HG03558 (cell line): ENCODE results near the gene RAD51AP2.
"Not testable (repeated sequence)": the region's sequence is repeated elsewhere in the genome, so short reads cannot be mapped to it uniquely, and the experiment has no call there.

ENCODE experiments used
- ATAC-seq: cut with Tn5 transposase; IDR thresholded peaks from one replicate; pipeline ENCODE4 v1.9.1; 2021; ENCODE audit warnings: moderate number of reproducible peaks; ENCODE audit not compliant: unreplicated experiment; ENCODE audit errors: extremely low read depth

Gene RAD51AP2

GRCh38 chr2:17538844-17539554 is 20.8 kb upstream of the RAD51AP2 start:
- no peak for ATAC-seq

GRCh38 chr2:17538022-17538843 is 20.0 kb upstream of the RAD51AP2 start:
- no peak for ATAC-seq

- no peak for ATAC-seq
These were observed 18.2 kb upstream of the RAD51AP2 start for GRCh38 chr2:17536416-17536815.

GRCh38 chr2:17533546-17533945 is 15.3 kb upstream of the RAD51AP2 start:
- ATAC-seq = no peak

- no peak for ATAC-seq
These were observed 11.5 kb upstream of the RAD51AP2 start for GRCh38 chr2:17529771-17530170.

- no peak for ATAC-seq
These were observed 4.1 kb upstream of the RAD51AP2 start for GRCh38 chr2:17522303-17522702.

- no peak for ATAC-seq
These were observed 3.4 kb upstream of the RAD51AP2 start for GRCh38 chr2:17521621-17522020.

GRCh38 chr2:17520761-17521160 is 2.5 kb upstream of the RAD51AP2 start:
- no peak for ATAC-seq

GRCh38 chr2:17519486-17519885 is 1.2 kb upstream of the RAD51AP2 start:
- ATAC-seq = no peak

- ATAC-seq = no peak
These were observed 594 bp downstream of the RAD51AP2 start for GRCh38 chr2:17517481-17518211.

- ATAC-seq = peak; percentile 40
These were observed 2.6 kb downstream of the RAD51AP2 start for GRCh38 chr2:17515652-17516051.

GRCh38 chr2:17506736-17507616 is 11.3 kb downstream of the RAD51AP2 start:
- ATAC-seq = no peak

GRCh38 chr2:17497718-17498117 is 20.5 kb downstream of the RAD51AP2 start:
- no peak for ATAC-seq

GRCh38 chr2:17495590-17495989 is 22.6 kb downstream of the RAD51AP2 start:
- no peak for ATAC-seq

- ATAC-seq = not testable (repeated sequence)
These were observed 28.1 kb downstream of the RAD51AP2 start for GRCh38 chr2:17490165-17490564.

GRCh38 chr2:17488610-17489009 is 29.6 kb downstream of the RAD51AP2 start:
- ATAC-seq = not testable (repeated sequence)

GRCh38 chr2:17483496-17483895 is 34.7 kb downstream of the RAD51AP2 start:
- ATAC-seq = no peak

GRCh38 chr2:17482651-17483050 is 35.6 kb downstream of the RAD51AP2 start:
- no peak for ATAC-seq

- no peak for ATAC-seq
These were observed 38.4 kb downstream of the RAD51AP2 start for GRCh38 chr2:17479875-17480274.

GRCh38 chr2:17476830-17477229 is 41.4 kb downstream of the RAD51AP2 start:
- ATAC-seq = no peak
